ENCODE data around the gene CHST1. TPM values are rescaled to one million over a fixed set of nuclear protein-coding genes. Genes with fewer than 3 reads are reported as not detected.

Gene CHST1
- total RNA-seq, 1 donor from 2014 or later: 0.23 TPM

- Mint-ChIP-seq H3K27ac (no peak overlapping the region), H3K4me1 (ENCODE audit: low read depth) (no peaks in the 10 kb centered on the region), H3K4me3 (no peak overlapping the region), H3K9me3 (no peaks in the 10 kb centered on the region), H3K36me3 (ENCODE audit: low read depth) (no peaks in the 10 kb centered on the region), H3K27me3 (ENCODE audit: insufficient read depth) (peaks cover 34% of the 10 kb centered on the region)
- intact Hi-C loops (cut with micrococcal nuclease): no loop called here
- no peak for DNase-seq (ENCODE audit: low spot score)
Measured at GRCh38 chr11:45670386-45671135, 5.1 kb upstream of the CHST1 start.

- Mint-ChIP-seq H3K9me3 (no peaks in the 10 kb centered on the region), H3K36me3 (ENCODE audit: low read depth) (no peaks in the 10 kb centered on the region)
- intact Hi-C loops (cut with micrococcal nuclease): no loop called here
Measured at GRCh38 chr11:45669956-45670355, 4.5 kb upstream of the CHST1 start.

GRCh38 chr11:45669146-45669545, 3.7 kb upstream of the CHST1 start:
- H3K27ac Mint-ChIP-seq: no peak overlapping the region
- no peaks in the 10 kb centered on the region for H3K36me3 Mint-ChIP-seq (ENCODE audit: low read depth)
- no peak overlapping the region for H3K4me3 Mint-ChIP-seq
- H3K9me3 Mint-ChIP-seq: no peaks in the 10 kb centered on the region
- intact Hi-C loops (cut with micrococcal nuclease): no loop called here
- no peaks in the 10 kb centered on the region for H3K4me1 Mint-ChIP-seq (ENCODE audit: low read depth)
- H3K27me3 Mint-ChIP-seq (ENCODE audit: insufficient read depth): peaks cover 35% of the 10 kb centered on the region
- DNase-seq (ENCODE audit: low spot score): no peak

More at GRCh38 chr11:45669956-45670355, 4.5 kb upstream of the CHST1 start:
- Mint-ChIP-seq H3K4me3 (no peak overlapping the region), H3K27me3 (ENCODE audit: insufficient read depth) (peaks cover 34% of the 10 kb centered on the region), H3K4me1 (ENCODE audit: low read depth) (no peaks in the 10 kb centered on the region), H3K27ac (no peak overlapping the region)
- no peak for DNase-seq (ENCODE audit: low spot score)

GRCh38 chr11:45667929-45668680, 2.7 kb upstream of the CHST1 start:
- Mint-ChIP-seq H3K4me1 (ENCODE audit: low read depth) (no peaks in the 10 kb centered on the region), H3K4me3 (no peak overlapping the region), H3K27ac (no peak overlapping the region), H3K27me3 (ENCODE audit: insufficient read depth) (peaks cover 44% of the 10 kb centered on the region), H3K36me3 (ENCODE audit: low read depth) (no peaks in the 10 kb centered on the region), H3K9me3 (no peaks in the 10 kb centered on the region)
- no peak for DNase-seq (ENCODE audit: low spot score)
- intact Hi-C loops (cut with micrococcal nuclease): no loop called here

GRCh38 chr11:45666648-45667642, 1.5 kb upstream of the CHST1 start:
- no peak overlapping the region for H3K27ac Mint-ChIP-seq
- H3K9me3 Mint-ChIP-seq: no peaks in the 10 kb centered on the region
- H3K27me3 Mint-ChIP-seq (ENCODE audit: insufficient read depth): peaks cover 49% of the 10 kb centered on the region
- intact Hi-C loops (cut with micrococcal nuclease): no loop called here
- no peak for DNase-seq (ENCODE audit: low spot score)
- H3K4me3 Mint-ChIP-seq: peak overlapping the region; percentile 51
- no peaks in the 10 kb centered on the region for H3K4me1 Mint-ChIP-seq (ENCODE audit: low read depth)
- H3K36me3 Mint-ChIP-seq (ENCODE audit: low read depth): no peaks in the 10 kb centered on the region

DNA sequence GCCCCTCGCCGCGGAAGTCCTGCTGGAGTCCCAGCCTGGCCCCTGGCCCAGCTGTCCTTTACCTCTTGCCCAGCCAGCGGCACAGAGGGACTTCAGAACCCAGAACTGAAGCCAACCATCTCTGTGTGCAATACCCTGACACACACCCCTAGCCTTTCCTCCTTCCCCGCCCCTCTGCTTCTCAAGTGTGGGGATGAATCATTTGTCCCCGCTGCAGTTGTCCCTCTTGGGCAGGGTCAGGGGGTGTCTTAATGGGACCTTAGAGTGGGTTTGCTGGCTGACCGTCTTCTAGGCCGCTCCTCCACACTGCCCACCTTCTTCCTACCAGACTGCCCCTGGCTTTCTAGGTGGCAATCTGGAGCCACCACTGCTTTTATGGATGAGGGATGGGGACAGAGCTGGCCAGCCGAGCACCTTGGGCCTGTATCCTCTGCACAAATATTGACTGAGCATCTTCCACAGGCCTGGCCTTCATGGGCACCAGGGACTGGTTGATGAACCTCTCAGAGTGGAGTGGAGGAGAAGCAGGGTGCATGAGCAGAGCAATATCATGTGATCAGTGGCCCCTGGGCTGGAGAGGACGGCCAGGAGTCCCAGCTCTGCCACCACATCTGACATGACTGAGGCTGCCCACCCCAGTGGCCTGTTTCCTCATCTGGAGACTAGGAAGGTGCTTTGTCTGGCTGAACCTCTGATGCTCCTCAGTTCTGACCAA, 668 bp upstream of the CHST1 start:
- H3K36me3 Mint-ChIP-seq (ENCODE audit: low read depth): no peaks in the 10 kb centered on the region
- DNase-seq (ENCODE audit: low spot score): no peak
- no peaks in the 10 kb centered on the region for H3K4me1 Mint-ChIP-seq (ENCODE audit: low read depth)
- H3K27ac Mint-ChIP-seq: no peak overlapping the region
- H3K9me3 Mint-ChIP-seq: no peaks in the 10 kb centered on the region
- peaks cover 58% of the 10 kb centered on the region for H3K27me3 Mint-ChIP-seq (ENCODE audit: insufficient read depth)
- intact Hi-C loops (cut with micrococcal nuclease): no loop called here
- H3K4me3 Mint-ChIP-seq: peak overlapping the region; percentile 51

- intact Hi-C loops (cut with micrococcal nuclease): no loop called here
- Mint-ChIP-seq H3K27me3 (ENCODE audit: insufficient read depth) (peaks cover 64% of the 10 kb centered on the region), H3K9me3 (no peaks in the 10 kb centered on the region), H3K36me3 (ENCODE audit: low read depth) (no peaks in the 10 kb centered on the region), H3K27ac (no peak overlapping the region), H3K4me1 (ENCODE audit: low read depth) (no peaks in the 10 kb centered on the region), H3K4me3 (no peak overlapping the region)
- no peak for DNase-seq (ENCODE audit: low spot score)
Measured at GRCh38 chr11:45664376-45665205, 831 bp downstream of the CHST1 start.

- intact Hi-C loops (cut with micrococcal nuclease): no loop called here
- no peak overlapping the region for H3K27ac Mint-ChIP-seq
- H3K9me3 Mint-ChIP-seq: no peaks in the 10 kb centered on the region
- H3K4me1 Mint-ChIP-seq (ENCODE audit: low read depth): no peaks in the 10 kb centered on the region
- no peak for DNase-seq (ENCODE audit: low spot score)
- no peak overlapping the region for H3K4me3 Mint-ChIP-seq
- no peaks in the 10 kb centered on the region for H3K36me3 Mint-ChIP-seq (ENCODE audit: low read depth)
- H3K27me3 Mint-ChIP-seq (ENCODE audit: insufficient read depth): peaks cover 61% of the 10 kb centered on the region
Measured at GRCh38 chr11:45663486-45664375, 1.7 kb downstream of the CHST1 start.

GRCh38 chr11:45662665-45663485, 2.5 kb downstream of the CHST1 start:
- H3K4me3 Mint-ChIP-seq: peak overlapping the region; percentile 61
- no peaks in the 10 kb centered on the region for H3K36me3 Mint-ChIP-seq (ENCODE audit: low read depth)
- H3K27ac Mint-ChIP-seq: peak overlapping the region; percentile 52
- intact Hi-C loops (cut with micrococcal nuclease): no loop called here
- no peak for DNase-seq (ENCODE audit: low spot score)
- H3K27me3 Mint-ChIP-seq (ENCODE audit: insufficient read depth): peaks cover 55% of the 10 kb centered on the region
- no peaks in the 10 kb centered on the region for H3K9me3 Mint-ChIP-seq
- H3K4me1 Mint-ChIP-seq (ENCODE audit: low read depth): no peaks in the 10 kb centered on the region

GRCh38 chr11:45662096-45662664, 3.2 kb downstream of the CHST1 start:
- no peaks in the 10 kb centered on the region for H3K36me3 Mint-ChIP-seq (ENCODE audit: low read depth)
- no peaks in the 10 kb centered on the region for H3K9me3 Mint-ChIP-seq
- no peaks in the 10 kb centered on the region for H3K4me1 Mint-ChIP-seq (ENCODE audit: low read depth)
- H3K27ac Mint-ChIP-seq: no peak overlapping the region
- H3K4me3 Mint-ChIP-seq: no peak overlapping the region
- no peak for DNase-seq (ENCODE audit: low spot score)
- peaks cover 48% of the 10 kb centered on the region for H3K27me3 Mint-ChIP-seq (ENCODE audit: insufficient read depth)
- intact Hi-C loops (cut with micrococcal nuclease): no loop called here

Measured in activated T-helper 1 cell treated with anti-CD3 and anti-CD28 coated beads, Interleukin-12 subunit alpha, Interleukin-12 subunit beta, Interleukin-2, Interleukin-4 antibody, amounts not matched to agents 30 ng/mL and 10 ng/mL and 1 ng/mL, durations not matched to agents 14 hours and 24 hours and 36 hours (primary cell).